Right atrium auricular region (tissue), 2 donors: ENCODE results near the gene ACAP2. TPM values are rescaled to one million over a fixed set of nuclear protein-coding genes. Genes with fewer than 3 reads are reported as not detected.
"Not testable (repeated sequence)": the region's sequence is repeated elsewhere in the genome, so short reads cannot be mapped to it uniquely, and the experiment has no call there.

ENCODE experiments used
- DNase-seq: peaks from one replicate; pipeline ENCODE4 v3.0.0-alpha.2; 2019; ENCODE audit warnings: low spot score
- H3K27ac ChIP-seq, 2 donors: fragments of 200-600 bp; sonication (generic); 1 replicate in 1 of 2; 2 replicates in 1 of 2; pipeline ENCODE4 v1.5.1; 2016 to 2019
- H3K27me3 ChIP-seq, 2 donors: fragments of 200-600 bp; sonication (generic); one replicate each; pipeline versions ENCODE4 v1.5.1 to v1.6.0; 2017 to 2019
- H3K36me3 ChIP-seq: fragments of 200-600 bp; sonication (generic); one replicate; pipeline ENCODE4 v1.5.1; 2016
- H3K4me1 ChIP-seq, 2 donors: fragments of 200-600 bp; sonication (generic); one replicate each; pipeline versions ENCODE4 v1.5.1 to v1.6.0; 2017 to 2019
- H3K4me3 ChIP-seq, 2 donors: fragments of 200-600 bp; sonication (generic); 1 replicate in 1 of 2; 2 replicates in 1 of 2; pipeline ENCODE4 v1.5.1; 2017 to 2019; ENCODE audit warnings: mild to moderate bottlenecking in 1 of 2, moderate library complexity in 1 of 2
- H3K9me3 ChIP-seq, 2 donors: fragments of 200-600 bp; sonication (generic); one replicate each; pipeline ENCODE4 v1.5.1; 2019
- total RNA-seq, 2 donors: library from RNA; depleted of rRNA; stranded (reverse); fragments of >200 nt; gene quantifications; one replicate each; pipeline ENCODE4 v1.1.0, GENCODE V29; 2016
- TF ChIP-seq, protein P1 (sequence below), 2 donors: fragments of 200-600 bp; sonication (generic); IDR thresholded peaks; one replicate each; pipeline ENCODE4 v1.5.1; 2019; ENCODE audit warnings: antibody characterized with exemption in 2 of 2

ACAP2 gene
- total RNA-seq, 2 donors from 2014 or later = 17.8 to 18.9 TPM

DNA sequence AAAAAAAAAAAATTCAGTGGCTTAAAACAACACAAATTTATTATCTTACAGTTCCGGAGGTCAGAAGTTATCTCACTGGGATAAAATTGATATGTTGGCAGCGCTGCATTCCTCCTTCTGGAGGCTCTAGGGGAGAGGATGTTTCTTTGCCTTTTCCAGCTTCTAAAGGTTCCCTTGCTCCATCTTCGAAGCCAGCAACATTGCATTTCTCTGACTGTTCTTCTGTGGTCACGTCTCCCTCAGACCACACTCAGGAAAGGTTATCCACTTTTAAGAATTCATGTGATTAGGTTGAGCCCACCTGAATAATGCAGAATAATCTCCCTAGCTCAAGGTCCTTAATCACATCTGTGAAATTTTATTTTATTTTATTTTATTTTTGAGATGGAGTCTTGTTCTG is 23.4 kb upstream of the ACAP2 start:
- TF ChIP-seq, protein P1, sequence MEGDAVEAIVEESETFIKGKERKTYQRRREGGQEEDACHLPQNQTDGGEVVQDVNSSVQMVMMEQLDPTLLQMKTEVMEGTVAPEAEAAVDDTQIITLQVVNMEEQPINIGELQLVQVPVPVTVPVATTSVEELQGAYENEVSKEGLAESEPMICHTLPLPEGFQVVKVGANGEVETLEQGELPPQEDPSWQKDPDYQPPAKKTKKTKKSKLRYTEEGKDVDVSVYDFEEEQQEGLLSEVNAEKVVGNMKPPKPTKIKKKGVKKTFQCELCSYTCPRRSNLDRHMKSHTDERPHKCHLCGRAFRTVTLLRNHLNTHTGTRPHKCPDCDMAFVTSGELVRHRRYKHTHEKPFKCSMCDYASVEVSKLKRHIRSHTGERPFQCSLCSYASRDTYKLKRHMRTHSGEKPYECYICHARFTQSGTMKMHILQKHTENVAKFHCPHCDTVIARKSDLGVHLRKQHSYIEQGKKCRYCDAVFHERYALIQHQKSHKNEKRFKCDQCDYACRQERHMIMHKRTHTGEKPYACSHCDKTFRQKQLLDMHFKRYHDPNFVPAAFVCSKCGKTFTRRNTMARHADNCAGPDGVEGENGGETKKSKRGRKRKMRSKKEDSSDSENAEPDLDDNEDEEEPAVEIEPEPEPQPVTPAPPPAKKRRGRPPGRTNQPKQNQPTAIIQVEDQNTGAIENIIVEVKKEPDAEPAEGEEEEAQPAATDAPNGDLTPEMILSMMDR (IDR thresholded peaks at IDR 0.05) = no peak
- H3K4me1 ChIP-seq = no peaks in the 10 kb centered on the region
- no peaks in the 10 kb centered on the region for H3K36me3 ChIP-seq
- no peaks in the 10 kb centered on the region for H3K27me3 ChIP-seq
- no peaks in the 10 kb centered on the region for H3K9me3 ChIP-seq
- H3K27ac ChIP-seq = no peak overlapping the region
- DNase-seq = no peak
- H3K4me3 ChIP-seq = no peak overlapping the region

DNA sequence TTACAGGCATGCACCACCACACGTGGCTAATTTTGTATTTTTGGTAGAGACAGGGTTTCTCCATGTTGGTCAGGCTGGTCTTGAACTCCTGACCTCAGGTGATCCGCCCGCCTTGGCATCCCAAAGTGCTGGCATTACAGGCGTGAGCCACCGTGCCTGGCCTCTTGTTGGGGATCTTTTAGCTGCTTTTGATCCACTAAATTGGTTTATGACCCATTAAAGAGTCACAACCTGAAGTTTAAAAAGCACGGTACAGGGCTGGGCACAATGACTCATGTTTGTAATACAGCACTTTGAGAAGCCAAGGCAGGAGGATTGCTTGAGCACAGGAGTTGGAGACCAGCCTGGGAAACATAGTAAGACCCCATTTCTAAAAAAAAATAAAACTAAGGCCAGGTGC is 20.1 kb upstream of the ACAP2 start:
- H3K27ac ChIP-seq, H3K27me3 ChIP-seq, H3K36me3 ChIP-seq: not testable (repeated sequence)

DNA sequence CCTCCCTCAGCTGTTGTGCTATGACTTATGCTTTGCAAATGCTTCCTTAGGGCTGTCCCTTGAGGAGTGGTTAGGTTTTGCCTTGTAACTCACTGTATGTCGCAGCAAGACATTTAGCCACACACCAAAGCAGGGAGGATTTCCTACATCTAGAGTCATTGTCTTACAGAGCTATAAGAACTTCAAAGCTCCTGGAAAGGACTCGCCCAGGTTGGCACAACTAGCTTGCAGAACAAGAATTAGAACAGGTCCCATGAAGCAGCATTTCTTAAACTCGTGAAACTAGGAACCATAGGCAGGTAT is 19.4 kb upstream of the ACAP2 start:
- H3K4me3 ChIP-seq = no peak overlapping the region
- no peaks in the 10 kb centered on the region for H3K36me3 ChIP-seq
- DNase-seq = no peak
- H3K4me1 ChIP-seq = no peaks in the 10 kb centered on the region
- TF ChIP-seq, protein P1 (IDR thresholded peaks at IDR 0.05) = no peak
- H3K9me3 ChIP-seq = no peaks in the 10 kb centered on the region
- no peak overlapping the region for H3K27ac ChIP-seq
- H3K27me3 ChIP-seq = no peaks in the 10 kb centered on the region

More for the DNA sequence above, 20.1 kb upstream of the ACAP2 start:
- not testable (repeated sequence) for DNase-seq, H3K9me3 ChIP-seq, H3K4me1 ChIP-seq, H3K4me3 ChIP-seq

DNA sequence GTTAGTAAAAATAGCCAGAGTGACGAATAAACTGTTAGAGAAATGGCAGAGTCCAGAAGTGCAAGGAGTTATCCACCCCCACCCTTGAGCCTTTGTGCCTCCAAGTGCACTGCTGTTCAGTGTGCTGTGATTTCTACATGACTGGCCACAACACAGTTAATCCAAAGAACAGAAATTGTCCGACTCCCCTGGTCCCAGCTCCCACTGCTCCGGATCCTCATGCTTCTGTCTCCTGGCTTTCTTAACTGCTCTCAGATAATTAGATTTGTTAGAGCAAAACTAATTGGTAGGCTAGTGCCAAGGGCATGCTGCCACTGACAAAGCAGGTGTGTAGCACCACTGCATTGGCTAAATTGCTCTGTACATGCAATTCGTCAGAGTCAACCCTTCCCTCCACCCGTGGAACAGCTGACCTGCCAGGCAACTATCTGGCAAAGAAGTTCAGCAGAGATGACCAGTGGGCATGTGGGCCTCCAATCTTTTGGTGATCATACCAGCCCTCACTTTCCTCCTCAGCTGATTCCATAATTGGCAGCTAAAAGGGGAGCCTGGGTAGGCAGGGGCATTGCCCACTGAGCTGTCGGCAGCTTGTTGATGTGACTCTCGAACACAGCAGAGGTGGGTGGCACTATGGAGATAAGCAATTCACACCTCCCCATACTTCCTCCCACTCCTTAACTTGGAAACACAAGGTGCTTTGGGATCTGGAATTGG is 18.9 kb upstream of the ACAP2 start:
- Histone ChIP-seq H3K27me3 (no peaks in the 10 kb centered on the region), H3K36me3 (no peaks in the 10 kb centered on the region)
- DNase-seq = no peak

DNA sequence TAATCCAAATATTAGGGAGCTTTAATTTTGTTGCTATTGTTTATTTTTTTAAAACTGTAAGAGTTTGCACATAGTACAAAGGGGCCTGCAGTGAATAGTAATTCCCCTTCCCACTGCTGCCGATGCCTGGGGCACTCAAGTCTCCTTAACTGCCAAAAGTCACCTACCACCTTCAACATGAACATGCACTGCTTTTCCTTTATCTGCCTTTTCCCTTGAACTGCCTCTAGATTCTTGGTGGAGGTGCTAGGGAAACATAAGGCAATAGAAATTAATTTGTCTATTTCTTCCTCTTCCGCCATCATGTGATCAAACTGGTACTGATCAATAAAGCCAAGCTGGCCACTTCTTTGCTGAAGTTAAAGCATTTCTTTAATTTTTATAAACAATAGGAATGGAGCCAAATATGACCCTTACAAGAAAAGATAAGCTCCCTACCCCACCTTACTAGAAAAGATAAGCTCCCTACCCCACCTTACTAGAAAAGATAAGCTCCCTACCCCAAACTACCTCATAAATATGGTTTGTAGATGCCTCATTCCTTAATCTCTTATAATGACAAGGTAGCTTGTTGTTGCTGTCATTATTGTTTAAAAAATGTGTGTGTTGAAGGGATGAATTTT is 17.4 kb upstream of the ACAP2 start:
- DNase-seq = no peak
- no peaks in the 10 kb centered on the region for H3K9me3 ChIP-seq
- TF ChIP-seq, protein P1 (IDR thresholded peaks at IDR 0.05) = no peak
- no peak overlapping the region for H3K27ac ChIP-seq
- H3K27me3 ChIP-seq = no peaks in the 10 kb centered on the region
- H3K4me3 ChIP-seq = no peak overlapping the region
- H3K36me3 ChIP-seq = no peaks in the 10 kb centered on the region
- no peaks in the 10 kb centered on the region for H3K4me1 ChIP-seq

More for the DNA sequence above, 18.9 kb upstream of the ACAP2 start:
- no peaks in the 10 kb centered on the region for H3K4me1 ChIP-seq
- H3K9me3 ChIP-seq = no peaks in the 10 kb centered on the region
- no peak overlapping the region for H3K4me3 ChIP-seq
- TF ChIP-seq, protein P1 (IDR thresholded peaks at IDR 0.05) = no peak
- H3K27ac ChIP-seq = no peak overlapping the region

DNA sequence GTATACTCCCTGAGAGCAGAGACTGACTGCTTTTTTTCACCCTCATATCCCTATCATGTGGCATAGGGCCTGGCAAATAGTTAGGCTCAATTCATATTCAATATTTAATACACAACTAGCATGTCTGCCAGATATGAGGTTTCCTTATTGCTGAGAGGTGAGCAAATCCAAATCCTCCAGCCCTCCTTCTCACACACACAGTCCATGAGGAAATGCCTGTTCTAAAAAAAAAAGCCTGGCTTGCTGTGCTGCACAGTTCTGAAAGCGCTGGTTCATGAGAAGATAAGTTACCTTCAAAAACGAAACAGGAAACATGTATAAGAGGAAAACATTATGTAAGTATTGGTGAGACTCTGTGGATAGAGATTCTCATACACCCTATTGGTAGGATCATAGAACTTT is 15.5 kb upstream of the ACAP2 start:
- no peaks in the 10 kb centered on the region for H3K4me1 ChIP-seq
- no peaks in the 10 kb centered on the region for H3K9me3 ChIP-seq
- TF ChIP-seq, protein P1 (IDR thresholded peaks at IDR 0.05) = no peak
- H3K36me3 ChIP-seq = no peaks in the 10 kb centered on the region
- H3K27ac ChIP-seq = no peak overlapping the region
- H3K4me3 ChIP-seq = no peak overlapping the region
- no peak for DNase-seq
- H3K27me3 ChIP-seq = no peaks in the 10 kb centered on the region
